Activated effector memory CD4-positive, alpha-beta T cell treated with anti-CD3 and anti-CD28 coated beads, Interleukin-2, amount 50 U/mL, for 16 hours (primary cell): ENCODE measurements around the gene PAQR4.

Experiments used
- DNase-seq: peaks from one replicate; pipeline ENCODE4 v3.0.0-alpha.2; 2020

PAQR4 gene

GRCh38 chr16:3007957-3008689 is 39.0 kb downstream of the PAQR4 start:
- no peak for DNase-seq

DNA sequence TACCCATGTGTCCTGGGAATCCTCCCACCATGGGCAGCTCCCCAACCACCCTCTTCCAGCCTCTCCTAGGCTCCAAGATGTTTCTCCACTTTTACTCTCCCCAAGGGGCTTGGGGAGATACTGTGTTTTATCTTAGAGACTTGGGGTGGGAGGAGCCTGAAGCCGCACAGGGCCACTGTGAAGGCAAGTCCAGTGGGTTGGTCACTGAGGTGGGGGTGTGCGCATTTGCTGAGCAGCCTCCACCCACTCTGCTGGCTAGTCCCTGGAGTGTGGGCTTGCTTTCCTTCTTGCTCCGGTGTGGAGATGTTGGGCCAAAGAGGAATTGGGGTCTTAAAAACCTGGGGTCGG is 39.5 kb downstream of the PAQR4 start:
- no peak for DNase-seq

GRCh38 chr16:3009568-3010390 is 40.6 kb downstream of the PAQR4 start:
- DNase-seq = no peak

DNA sequence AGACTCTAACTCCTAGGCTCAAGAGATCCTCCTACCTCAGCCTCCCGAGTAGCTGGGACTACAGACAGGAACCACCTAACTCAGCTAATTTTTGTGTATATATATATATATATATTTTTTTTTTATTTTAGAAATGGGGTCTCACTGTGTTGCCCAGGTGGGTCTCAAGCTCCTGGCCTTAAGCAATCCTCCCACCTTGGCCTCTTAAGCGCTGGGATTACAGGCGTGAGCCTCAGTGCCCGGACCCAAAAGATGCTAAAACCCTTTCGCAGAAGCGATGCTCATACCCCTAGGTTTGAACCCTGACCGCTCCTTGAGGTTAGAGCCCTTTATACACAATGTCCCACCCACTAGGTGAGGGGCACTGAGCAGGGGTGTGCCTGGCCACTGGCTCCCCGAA is 41.4 kb downstream of the PAQR4 start:
- no peak for DNase-seq

DNA sequence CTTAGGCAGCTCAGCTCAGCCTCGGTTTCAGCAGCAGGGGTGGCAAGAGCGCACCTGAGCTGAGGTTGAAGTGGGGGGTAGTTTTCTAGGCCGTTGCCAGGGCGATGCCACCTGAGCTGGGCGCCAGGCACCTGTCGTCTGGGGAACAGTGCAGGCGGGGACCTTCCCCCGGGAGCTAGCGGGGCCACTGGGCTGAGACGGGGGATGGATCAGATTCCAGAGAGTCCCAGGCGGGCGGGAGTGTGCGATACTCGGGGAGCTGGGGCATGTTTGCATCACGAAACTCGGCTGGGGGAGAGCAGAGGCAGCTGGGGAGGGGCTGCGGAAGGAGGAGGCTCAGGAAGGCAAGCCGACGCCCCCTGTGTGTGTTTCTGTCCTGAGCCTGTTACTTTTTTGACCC is 43.1 kb downstream of the PAQR4 start:
- DNase-seq = no peak

DNA sequence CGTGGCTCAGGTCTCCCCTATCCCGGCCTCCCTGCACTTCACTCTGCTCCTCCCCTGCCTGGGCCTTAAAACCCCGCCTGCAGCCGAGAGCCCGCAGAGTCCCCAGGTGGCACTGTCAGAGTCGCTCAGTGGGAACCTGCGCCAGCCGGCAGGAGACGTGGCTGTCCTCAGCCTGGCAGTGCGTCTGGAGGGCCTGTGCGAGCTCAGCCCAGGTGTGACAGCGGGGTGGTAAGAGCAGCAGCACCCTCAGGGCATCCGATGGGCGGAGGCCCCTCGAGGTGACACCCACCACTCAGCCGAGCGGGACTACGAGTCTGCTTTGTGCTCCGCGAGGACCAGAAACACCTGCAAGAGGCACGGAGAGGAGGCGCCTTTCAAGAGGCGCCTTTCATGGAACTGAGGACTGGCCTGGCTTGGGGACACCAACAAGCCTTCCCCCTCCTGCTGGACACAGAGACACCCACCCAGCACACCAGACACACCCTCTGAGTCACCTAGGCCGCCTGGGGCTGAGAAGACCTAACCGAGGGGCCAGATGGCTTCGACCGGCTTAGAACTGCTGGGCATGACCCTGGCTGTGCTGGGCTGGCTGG is 43.8 kb downstream of the PAQR4 start, which contains the start of gene CLDN9:
CLDN9 (plus strand) TSS at position 96 of the 593 bp plus-strand sequence; CDS start at position 536, 440 bp downstream.
- DNase-seq = no peak

- DNase-seq = no peak
Measured at GRCh38 chr16:3013491-3013951, 44.4 kb downstream of the PAQR4 start.

GRCh38 chr16:3013998-3014690 is 45.0 kb downstream of the PAQR4 start:
- no peak for DNase-seq

DNA sequence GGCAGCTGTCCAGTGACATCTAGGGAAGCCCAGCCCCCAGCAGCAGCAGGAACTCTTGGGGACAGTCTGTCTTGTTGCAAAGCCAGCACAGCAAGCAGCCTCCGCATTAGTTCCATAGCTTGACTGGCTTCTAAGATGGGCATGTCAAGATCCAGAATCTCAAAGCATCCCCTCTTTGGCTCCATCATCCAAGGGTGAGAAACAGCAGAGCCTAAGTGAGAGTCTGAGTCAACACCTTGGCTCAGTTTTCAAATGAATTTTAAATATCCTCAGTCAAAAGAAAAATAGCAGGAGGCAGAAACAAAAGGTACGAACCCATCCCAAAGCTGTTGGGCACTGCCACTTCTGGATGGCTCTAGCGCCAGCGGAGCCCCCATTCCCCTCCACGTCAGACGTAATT is 45.8 kb downstream of the PAQR4 start:
- DNase-seq = no peak

GRCh38 chr16:3015865-3016521 is 46.8 kb downstream of the PAQR4 start:
- no peak for DNase-seq

- DNase-seq = no peak
Measured at GRCh38 chr16:3017344-3017743, 48.2 kb downstream of the PAQR4 start.

GRCh38 chr16:3017794-3018506 is 48.8 kb downstream of the PAQR4 start, which contains the start of gene CLDN6:
TSS of gene CLDN6 (minus strand) at chr16:3018183. CDS start at chr16:3016021, 2,162 bp downstream.
- DNase-seq = peak; percentile 75

DNA sequence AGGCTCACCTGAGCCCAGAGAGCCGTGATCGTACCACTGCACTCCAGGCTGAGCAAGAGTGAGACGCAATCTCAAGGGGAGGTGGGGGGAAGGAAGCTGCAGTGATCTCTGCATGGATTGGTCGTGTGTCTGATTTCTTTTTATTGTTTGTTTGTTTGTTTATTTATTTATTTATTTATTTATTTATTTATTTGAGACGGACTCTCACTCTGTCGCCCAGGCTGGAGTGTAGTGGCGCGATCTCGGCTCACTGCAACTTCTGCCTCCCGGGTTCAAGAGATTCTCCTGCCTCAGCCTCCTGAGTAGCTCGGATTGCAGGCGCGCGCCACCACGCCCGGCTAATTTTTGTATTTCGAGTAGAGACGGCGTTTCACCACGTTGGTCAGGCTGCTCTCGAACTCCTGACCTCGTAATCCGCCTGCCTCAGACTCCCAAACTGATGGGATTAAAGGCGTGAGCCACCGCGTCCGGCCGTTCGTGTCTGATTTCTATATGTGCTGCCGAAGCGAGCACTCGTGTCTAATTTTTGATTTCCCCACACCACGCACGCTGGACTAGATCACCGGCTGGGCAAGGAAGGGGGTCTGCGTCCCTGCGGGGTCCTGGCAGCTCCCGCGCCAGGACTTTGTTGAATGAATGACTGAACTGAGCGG is 50.6 kb downstream of the PAQR4 start:
- DNase-seq = no peak

GRCh38 chr16:3020247-3020603 is 51.1 kb downstream of the PAQR4 start, which contains the start of gene TNFRSF12A:
TSS of gene TNFRSF12A (plus strand) at chr16:3020368. CDS start at chr16:3020398, 30 bp downstream.
- DNase-seq = peak; percentile 89

DNA sequence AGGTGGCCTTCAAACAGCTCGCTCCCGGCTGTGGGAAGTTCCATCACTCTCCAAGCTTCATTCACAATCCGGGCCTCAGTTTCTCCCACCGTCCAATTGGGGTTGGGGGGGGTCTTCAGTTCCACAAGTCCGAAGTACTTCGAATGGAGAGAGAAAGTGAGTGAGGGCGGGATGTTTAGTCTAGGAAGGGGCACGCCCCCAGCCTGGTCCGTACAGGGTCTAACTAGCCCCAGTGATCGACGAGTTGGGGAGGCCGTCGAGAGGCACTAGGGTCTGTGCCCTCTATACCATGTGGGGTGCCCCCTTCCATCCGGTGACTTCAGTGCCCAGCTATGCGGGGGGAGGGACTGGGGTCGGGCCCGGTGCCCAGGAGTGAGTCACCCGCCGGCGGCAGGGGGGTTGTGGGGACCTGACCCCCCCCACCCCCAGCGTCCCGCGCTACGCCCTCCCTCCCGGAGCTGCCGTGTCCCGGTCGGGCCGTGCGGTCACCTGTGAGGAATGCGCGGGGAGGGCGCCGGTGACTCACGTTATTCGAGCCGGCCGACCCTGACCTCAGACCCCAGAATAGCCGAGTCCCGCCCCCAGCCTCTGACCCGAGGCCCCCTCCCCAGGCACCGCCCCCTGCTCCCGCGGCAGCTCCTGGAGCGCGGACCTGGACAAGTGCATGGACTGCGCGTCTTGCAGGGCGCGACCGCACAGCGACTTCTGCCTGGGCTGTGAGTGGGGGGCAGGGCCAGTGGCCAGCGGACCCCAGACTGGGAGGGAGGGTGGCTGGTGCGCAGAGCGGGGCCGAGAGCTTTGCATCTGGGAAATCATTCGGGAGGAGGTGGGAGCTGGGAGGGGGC is 51.7 kb downstream of the PAQR4 start:
- DNase-seq = peak; percentile 88

DNA sequence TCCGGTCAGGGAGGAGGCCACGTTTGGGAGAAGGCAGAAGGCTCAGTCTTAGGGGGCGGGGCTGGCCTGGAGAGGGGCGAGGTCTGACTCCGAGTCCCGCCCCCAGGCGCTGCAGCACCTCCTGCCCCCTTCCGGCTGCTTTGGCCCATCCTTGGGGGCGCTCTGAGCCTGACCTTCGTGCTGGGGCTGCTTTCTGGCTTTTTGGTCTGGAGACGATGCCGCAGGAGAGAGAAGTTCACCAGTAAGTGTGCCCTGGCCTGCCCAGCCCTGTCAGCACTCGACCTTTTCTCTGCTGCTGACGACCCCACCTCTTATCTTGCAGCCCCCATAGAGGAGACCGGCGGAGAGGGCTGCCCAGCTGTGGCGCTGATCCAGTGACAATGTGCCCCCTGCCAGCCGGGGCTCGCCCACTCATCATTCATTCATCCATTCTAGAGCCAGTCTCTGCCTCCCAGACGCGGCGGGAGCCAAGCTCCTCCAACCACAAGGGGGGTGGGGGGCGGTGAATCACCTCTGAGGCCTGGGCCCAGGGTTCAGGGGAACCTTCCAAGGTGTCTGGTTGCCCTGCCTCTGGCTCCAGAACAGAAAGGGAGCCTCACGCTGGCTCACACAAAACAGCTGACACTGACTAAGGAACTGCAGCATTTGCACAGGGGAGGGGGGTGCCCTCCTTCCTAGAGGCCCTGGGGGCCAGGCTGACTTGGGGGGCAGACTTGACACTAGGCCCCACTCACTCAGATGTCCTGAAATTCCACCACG is 52.5 kb downstream of the PAQR4 start:
- DNase-seq = peak; percentile 93

DNA sequence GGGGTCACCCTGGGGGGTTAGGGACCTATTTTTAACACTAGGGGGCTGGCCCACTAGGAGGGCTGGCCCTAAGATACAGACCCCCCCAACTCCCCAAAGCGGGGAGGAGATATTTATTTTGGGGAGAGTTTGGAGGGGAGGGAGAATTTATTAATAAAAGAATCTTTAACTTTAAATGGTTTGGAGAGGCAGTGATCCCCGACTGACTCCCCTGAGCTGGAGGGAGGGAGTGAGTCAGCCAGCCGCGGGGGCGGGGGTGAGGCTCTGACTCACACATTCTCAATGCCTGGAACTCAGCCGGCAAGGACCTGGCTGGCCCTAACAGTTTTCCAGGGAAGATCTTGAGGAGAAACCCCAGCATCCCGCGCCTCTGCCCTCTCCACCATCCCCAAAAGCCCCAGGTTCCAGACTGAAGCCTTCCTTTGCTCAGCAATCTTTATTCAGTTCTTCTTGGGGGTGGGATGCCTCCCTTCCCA is 53.1 kb downstream of the PAQR4 start:
- peak; percentile 96 for DNase-seq

DNA sequence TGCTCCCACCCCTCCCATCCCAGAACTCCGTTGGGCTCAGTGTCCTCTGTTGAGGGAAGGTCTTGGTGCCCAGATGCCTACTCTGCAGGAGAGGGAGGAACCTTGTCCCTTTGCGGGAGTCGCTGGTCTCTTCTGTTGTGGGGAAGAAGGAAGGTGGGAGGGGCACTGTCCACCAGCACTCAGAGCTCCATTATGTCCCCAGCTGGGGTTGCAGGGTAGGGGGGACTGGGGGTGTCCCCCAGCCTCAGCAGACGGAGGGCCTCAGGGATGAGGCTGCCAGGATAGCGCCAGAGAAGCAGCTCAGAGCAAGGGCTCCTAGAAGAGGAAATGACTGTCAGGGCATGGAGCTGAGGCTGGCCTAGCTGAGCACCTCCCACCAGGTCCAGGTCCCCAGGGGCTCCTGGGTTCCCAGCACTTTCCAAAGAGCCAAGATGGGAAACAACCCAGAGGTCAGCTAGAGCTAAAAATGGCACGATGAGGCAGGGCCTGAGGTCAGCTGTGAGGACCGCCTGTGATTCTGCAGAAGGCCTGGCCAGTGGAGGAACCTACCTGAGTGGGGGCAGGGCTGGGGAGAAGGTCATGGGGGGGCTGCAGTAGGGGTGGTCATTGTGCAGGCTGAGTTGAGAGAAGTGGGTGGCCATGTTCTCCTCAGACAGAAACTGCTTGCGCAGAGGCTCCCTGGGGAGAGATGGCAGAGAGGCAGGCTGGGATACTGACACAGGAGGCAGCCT is 53.7 kb downstream of the PAQR4 start:
- no peak for DNase-seq
